ENCODE results near the gene POLR2J3.
"Not testable (repeated sequence)": the region's sequence is repeated elsewhere in the genome, so short reads cannot be mapped to it uniquely, and the experiment has no call there.

GRCh38 chr7:102544372-102544771, 28.0 kb downstream of the POLR2J3 start:
- not testable (repeated sequence) for TF ChIP-seq CTCF, EZH2, EZH2phosphoT487 (IDR thresholded peaks at IDR 0.05)
